HEK293 (cell line): ENCODE results near the gene TMEM120A.

Source experiments
- CTCF ChIA-PET: fragments of 350-600 bp; formaldehyde crosslinking; extraction: SDS; loops from one replicate; lab custom pipeline; 2021; ENCODE audit warnings: antibody characterized with exemption; lab: Yijun Ruan, JAX
- POLR2A ChIA-PET: fragments of 300-600 bp; formaldehyde crosslinking; extraction: SDS; loops from one replicate; lab custom pipeline; 2020; ENCODE audit warnings: antibody characterized with exemption, inconsistent platforms; lab: Yijun Ruan, JAX
- H3K27ac ChIP-seq: fragments of 200-500 bp; sonication (Bioruptor generic); 2 replicates; pipeline ENCODE4 v1.5.1; 2014; ENCODE audit warnings: low read depth, low read length, control low read depth, inconsistent platforms; ENCODE audit errors: extremely low read depth
- H3K36me3 ChIP-seq, 2 experiments: fragments of 200-500 bp in 1 of 2; sonication (Bioruptor generic) in 1 of 2; 1 replicate in 1 of 2; 2 replicates in 1 of 2; pipeline ENCODE4 v1.5.1; 2014 to 2017; ENCODE audit warnings: inconsistent platforms in 2 of 2, low read length in 2 of 2; ENCODE audit not compliant: control insufficient read depth in 2 of 2, insufficient read depth in 1 of 2
- H3K4me1 ChIP-seq: fragments of 200-500 bp; sonication (Bioruptor generic); 2 replicates; pipeline ENCODE4 v1.5.1; 2014; ENCODE audit warnings: mild to moderate bottlenecking, low read length, inconsistent platforms; ENCODE audit not compliant: control insufficient read depth, insufficient read depth
- H3K4me3 ChIP-seq: 2 replicates; pipeline ENCODE4 v1.5.1; 2011; ENCODE audit warnings: low read depth, mild to moderate bottlenecking, control low read depth, low read length, moderate library complexity
- H3K9me3 ChIP-seq: fragments of 200-500 bp; sonication (Bioruptor generic); 2 replicates; pipeline ENCODE4 v1.5.1; 2014; ENCODE audit warnings: low read depth, low read length, inconsistent platforms; ENCODE audit not compliant: control insufficient read depth, insufficient read depth
- BCL11A ChIP-seq: fragments of 450-650 bp; formaldehyde crosslinking; IDR thresholded peaks from 2 replicates; pipeline ENCODE4 v1.5.1; 2016; ENCODE audit warnings: low read depth, missing biosample characterization, missing genetic modification characterization
- BCL6B ChIP-seq: fragments of 450-650 bp; formaldehyde crosslinking; IDR thresholded peaks from 2 replicates; pipeline ENCODE4 v1.5.1; 2017; ENCODE audit warnings: missing biosample characterization, missing genetic modification characterization
- MEIS1 ChIP-seq: sonication (generic); formaldehyde crosslinking; IDR thresholded peaks from 2 replicates; pipeline ENCODE4 v1.8.1; 2022; ENCODE audit warnings: missing genetic modification reagents, mild to moderate bottlenecking, borderline replicate concordance
- MZF1 ChIP-seq: fragments of 450-650 bp; formaldehyde crosslinking; IDR thresholded peaks from 2 replicates; pipeline ENCODE4 v1.5.1; 2017; ENCODE audit warnings: missing biosample characterization, missing genetic modification characterization, borderline replicate concordance
- PBX3 ChIP-seq: sonication (generic); formaldehyde crosslinking; IDR thresholded peaks from 2 replicates; pipeline ENCODE4 v1.8.1; 2022; ENCODE audit warnings: mild to moderate bottlenecking, moderate library complexity, missing genetic modification reagents
- SCRT1 ChIP-seq: fragments of 450-650 bp; formaldehyde crosslinking; IDR thresholded peaks from 2 replicates; pipeline ENCODE4 v1.5.1; 2016; ENCODE audit warnings: missing biosample characterization, missing genetic modification characterization, borderline replicate concordance
- SCRT2 ChIP-seq: fragments of 450-650 bp; formaldehyde crosslinking; IDR thresholded peaks from 2 replicates; pipeline ENCODE4 v1.5.1; 2016; ENCODE audit warnings: missing biosample characterization, missing genetic modification characterization
- SP3 ChIP-seq: fragments of 450-650 bp; formaldehyde crosslinking; IDR thresholded peaks from 2 replicates; pipeline ENCODE4 v1.5.1; 2016; ENCODE audit warnings: missing biosample characterization, missing genetic modification characterization
- TSHZ1 ChIP-seq: fragments of 450-650 bp; formaldehyde crosslinking; IDR thresholded peaks from 2 replicates; pipeline ENCODE4 v1.5.1; 2016; ENCODE audit warnings: missing biosample characterization, missing genetic modification characterization, borderline replicate concordance
- ZBTB10 ChIP-seq: fragments of 450-650 bp; formaldehyde crosslinking; IDR thresholded peaks from 2 replicates; pipeline ENCODE4 v1.5.1; 2016; ENCODE audit warnings: missing biosample characterization, missing genetic modification characterization
- ZIC2 ChIP-seq: fragments of 450-650 bp; formaldehyde crosslinking; IDR thresholded peaks from 2 replicates; pipeline ENCODE4 v1.5.1; 2016; ENCODE audit warnings: missing biosample characterization, missing genetic modification characterization
- ZNF121 ChIP-seq: fragments of 450-650 bp; formaldehyde crosslinking; IDR thresholded peaks from 2 replicates; pipeline ENCODE4 v1.5.1; 2016; ENCODE audit warnings: missing biosample characterization, missing genetic modification characterization
- ZNF146 ChIP-seq: fragments of 450-650 bp; formaldehyde crosslinking; IDR thresholded peaks from 2 replicates; pipeline ENCODE4 v1.5.1; 2016; ENCODE audit warnings: missing biosample characterization, missing genetic modification characterization
- ZNF148 ChIP-seq: fragments of 450-650 bp; formaldehyde crosslinking; IDR thresholded peaks from 2 replicates; pipeline ENCODE4 v1.5.0; 2017; ENCODE audit warnings: missing biosample characterization, missing genetic modification characterization, borderline replicate concordance
- ZNF174 ChIP-seq: fragments of 450-650 bp; formaldehyde crosslinking; IDR thresholded peaks from 2 replicates; pipeline ENCODE4 v1.5.0; 2017; ENCODE audit warnings: missing biosample characterization, mild to moderate bottlenecking, missing genetic modification characterization
- ZNF19 ChIP-seq: fragments of 450-650 bp; formaldehyde crosslinking; IDR thresholded peaks from 2 replicates; pipeline ENCODE4; 2016; ENCODE audit warnings: missing biosample characterization, missing genetic modification characterization, low read depth
- ZNF248 ChIP-seq: fragments of 450-650 bp; formaldehyde crosslinking; IDR thresholded peaks from 2 replicates; pipeline ENCODE4 v1.5.1; 2017; ENCODE audit warnings: missing biosample characterization, missing genetic modification characterization
- ZNF549 ChIP-seq: fragments of 450-650 bp; IDR thresholded peaks from 2 replicates; pipeline ENCODE4 v1.5.1; 2018; ENCODE audit warnings: missing biosample characterization, missing genetic modification characterization, mild to moderate bottlenecking, inconsistent platforms, moderate library complexity
- ZNF629 ChIP-seq: fragments of 450-650 bp; formaldehyde crosslinking; IDR thresholded peaks from 2 replicates; pipeline ENCODE4 v1.5.1; 2017; ENCODE audit warnings: missing biosample characterization, missing genetic modification characterization
- ZNF658 ChIP-seq: fragments of 450-650 bp; formaldehyde crosslinking; IDR thresholded peaks from 2 replicates; pipeline ENCODE4; 2016; ENCODE audit warnings: missing biosample characterization, missing genetic modification characterization
- ZNF670 ChIP-seq: fragments of 450-650 bp; formaldehyde crosslinking; IDR thresholded peaks from 2 replicates; pipeline ENCODE4 v1.5.1; 2016; ENCODE audit warnings: missing biosample characterization, missing genetic modification characterization, low read depth

The TMEM120A gene

GRCh38 chr7:75984130-75985008 is 10.0 kb downstream of the TMEM120A start:
- POLR2A ChIA-PET = no interaction called here

GRCh38 chr7:75983471-75984129 is 10.8 kb downstream of the TMEM120A start:
- H3K9me3 ChIP-seq = no peaks in the 10 kb centered on the region
- H3K4me1 ChIP-seq = no peaks in the 10 kb centered on the region
- ChIA-PET CTCF (no interaction called here), POLR2A (no interaction called here)
- no peak overlapping the region for H3K4me3 ChIP-seq
- TF ChIP-seq ZNF549 (tag by site-specific recombination) = no peak
- no peak for TF ChIP-seq MEIS1
- no peak for TF ChIP-seq ZNF148
- no peak for TF ChIP-seq ZNF629 (tag by site-specific recombination)
- no peak for TF ChIP-seq PBX3 (CRISPR knock-in tag)
- no peak for TF ChIP-seq ZNF174 (tag by site-specific recombination)
- TF ChIP-seq ZNF121 (tag by site-specific recombination) = no peak
- TF ChIP-seq BCL11A (tag by site-specific recombination) = no peak
- no peak for TF ChIP-seq SP3 (tag by site-specific recombination)
- no peak for TF ChIP-seq MZF1 (tag by site-specific recombination)
- no peak for TF ChIP-seq ZNF248 (tag by site-specific recombination)
- TF ChIP-seq BCL6B = no peak
- TF ChIP-seq ZNF19 (tag by site-specific recombination) = no peak
- no peak for TF ChIP-seq TSHZ1 (tag by site-specific recombination)
- no peak for TF ChIP-seq ZBTB10 (tag by site-specific recombination)
- TF ChIP-seq ZNF670 (tag by site-specific recombination) = no peak
- no peak overlapping the region for H3K27ac ChIP-seq
- peaks cover 0 to 58% of the 10 kb centered on the region in 2 experiments; a peak in 1 of 3 replicates for H3K36me3 ChIP-seq

More at GRCh38 chr7:75984130-75985008, 10.0 kb downstream of the TMEM120A start:
- Histone ChIP-seq H3K4me1 (no peaks in the 10 kb centered on the region), H3K4me3 (no peak overlapping the region), H3K27ac (no peak overlapping the region), H3K36me3 (peaks cover 0 to 58% of the 10 kb centered on the region in 2 experiments; a peak in 1 of 3 replicates), H3K9me3 (no peaks in the 10 kb centered on the region)
- TF ChIP-seq ZNF670 (tag by site-specific recombination) = no peak
- TF ChIP-seq SCRT1 (tag by site-specific recombination) = peak; percentile 33; the same call in 1 of the 2 replicates
- TF ChIP-seq ZNF658 (tag by site-specific recombination) = no peak
- peak; percentile 72 for TF ChIP-seq ZIC2 (tag by site-specific recombination)
- TF ChIP-seq SCRT2 (tag by site-specific recombination) = peak; percentile 94
- TF ChIP-seq ZNF146 (tag by site-specific recombination) = no peak
- CTCF ChIA-PET = interaction anchor here (1.2 kb wide), 1 partner anchor 36 kb away, joined by 4 read pairs; no protein-coding TSS in a partner anchor
